Measurements from ENCODE around the gene JMJD8.

DNA sequence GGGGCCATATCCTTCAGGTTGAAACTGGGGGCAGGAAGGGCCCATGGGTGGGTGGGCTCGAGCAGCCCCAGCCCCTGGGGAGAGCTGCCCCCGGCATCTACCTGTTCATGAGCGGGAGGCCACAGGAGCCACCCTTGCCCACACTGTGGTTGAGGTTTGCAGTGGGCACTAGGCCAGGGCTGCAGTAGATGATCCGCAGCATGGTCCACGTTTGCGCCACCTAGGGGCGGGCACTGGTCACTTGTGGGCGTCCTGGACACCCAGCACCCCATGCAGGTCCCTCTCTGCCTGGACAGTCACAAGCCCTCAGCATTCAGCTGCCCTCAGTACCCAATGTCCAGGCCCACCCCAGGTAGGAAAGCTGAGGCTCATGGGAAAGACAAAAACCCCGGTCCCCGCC lies 1.8 kb upstream of the JMJD8 start:
- TF ChIP-seq POLR2A (IDR thresholded peaks at IDR 0.05) (no peak), POLR2AphosphoS5 (IDR thresholded peaks at IDR 0.05) (no peak)
- TF ChIP-seq, protein P1, sequence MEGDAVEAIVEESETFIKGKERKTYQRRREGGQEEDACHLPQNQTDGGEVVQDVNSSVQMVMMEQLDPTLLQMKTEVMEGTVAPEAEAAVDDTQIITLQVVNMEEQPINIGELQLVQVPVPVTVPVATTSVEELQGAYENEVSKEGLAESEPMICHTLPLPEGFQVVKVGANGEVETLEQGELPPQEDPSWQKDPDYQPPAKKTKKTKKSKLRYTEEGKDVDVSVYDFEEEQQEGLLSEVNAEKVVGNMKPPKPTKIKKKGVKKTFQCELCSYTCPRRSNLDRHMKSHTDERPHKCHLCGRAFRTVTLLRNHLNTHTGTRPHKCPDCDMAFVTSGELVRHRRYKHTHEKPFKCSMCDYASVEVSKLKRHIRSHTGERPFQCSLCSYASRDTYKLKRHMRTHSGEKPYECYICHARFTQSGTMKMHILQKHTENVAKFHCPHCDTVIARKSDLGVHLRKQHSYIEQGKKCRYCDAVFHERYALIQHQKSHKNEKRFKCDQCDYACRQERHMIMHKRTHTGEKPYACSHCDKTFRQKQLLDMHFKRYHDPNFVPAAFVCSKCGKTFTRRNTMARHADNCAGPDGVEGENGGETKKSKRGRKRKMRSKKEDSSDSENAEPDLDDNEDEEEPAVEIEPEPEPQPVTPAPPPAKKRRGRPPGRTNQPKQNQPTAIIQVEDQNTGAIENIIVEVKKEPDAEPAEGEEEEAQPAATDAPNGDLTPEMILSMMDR (IDR thresholded peaks at IDR 0.05 in 8 of 11, conservative IDR thresholded peaks at IDR 0.05 in 3 of 11): peak in 7 of 11 experiments; percentile 6 to 54 (median 28)

Measured in spleen (tissue), 7 donors.